HG03354 (cell line): Measurements from ENCODE around the gene RFESD.
"Not testable (repeated sequence)": the region's sequence is repeated elsewhere in the genome, so short reads cannot be mapped to it uniquely, and the experiment has no call there.

ENCODE experiments used
- ATAC-seq: cut with Tn5 transposase; IDR thresholded peaks from one replicate; pipeline ENCODE4 v1.9.1; 2021; ENCODE audit warnings: mild to moderate bottlenecking; ENCODE audit not compliant: unreplicated experiment, poor library complexity, severe bottlenecking

The RFESD gene

GRCh38 chr5:95701074-95701473, 54.5 kb downstream of the RFESD start:
- ATAC-seq: no peak

GRCh38 chr5:95704150-95704549, 57.6 kb downstream of the RFESD start:
- ATAC-seq: no peak

GRCh38 chr5:95706196-95706595, 59.6 kb downstream of the RFESD start:
- not testable (repeated sequence) for ATAC-seq

GRCh38 chr5:95707055-95707454, 60.5 kb downstream of the RFESD start:
- ATAC-seq: no peak
